A549 treated with Hydrocortisone at 1 μM for 4 hours (cell line): Measurements from ENCODE around the gene PLA2G6. TPM values are rescaled to one million over a fixed set of nuclear protein-coding genes. Genes with fewer than 3 reads are reported as not detected.

Experiments used
- total RNA-seq: library from RNA; stranded (reverse); fragments of 200-300 nt; extraction: Qiagen RNA extraction; gene quantifications from 5 replicates; pipeline ENCODE4 v1.2.3, GENCODE V29; 2022

Gene PLA2G6, protein sequence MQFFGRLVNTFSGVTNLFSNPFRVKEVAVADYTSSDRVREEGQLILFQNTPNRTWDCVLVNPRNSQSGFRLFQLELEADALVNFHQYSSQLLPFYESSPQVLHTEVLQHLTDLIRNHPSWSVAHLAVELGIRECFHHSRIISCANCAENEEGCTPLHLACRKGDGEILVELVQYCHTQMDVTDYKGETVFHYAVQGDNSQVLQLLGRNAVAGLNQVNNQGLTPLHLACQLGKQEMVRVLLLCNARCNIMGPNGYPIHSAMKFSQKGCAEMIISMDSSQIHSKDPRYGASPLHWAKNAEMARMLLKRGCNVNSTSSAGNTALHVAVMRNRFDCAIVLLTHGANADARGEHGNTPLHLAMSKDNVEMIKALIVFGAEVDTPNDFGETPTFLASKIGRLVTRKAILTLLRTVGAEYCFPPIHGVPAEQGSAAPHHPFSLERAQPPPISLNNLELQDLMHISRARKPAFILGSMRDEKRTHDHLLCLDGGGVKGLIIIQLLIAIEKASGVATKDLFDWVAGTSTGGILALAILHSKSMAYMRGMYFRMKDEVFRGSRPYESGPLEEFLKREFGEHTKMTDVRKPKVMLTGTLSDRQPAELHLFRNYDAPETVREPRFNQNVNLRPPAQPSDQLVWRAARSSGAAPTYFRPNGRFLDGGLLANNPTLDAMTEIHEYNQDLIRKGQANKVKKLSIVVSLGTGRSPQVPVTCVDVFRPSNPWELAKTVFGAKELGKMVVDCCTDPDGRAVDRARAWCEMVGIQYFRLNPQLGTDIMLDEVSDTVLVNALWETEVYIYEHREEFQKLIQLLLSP
- total RNA-seq, result 3.7 to 5.3 TPM (median 4.4 TPM) in 5 replicates

DNA sequence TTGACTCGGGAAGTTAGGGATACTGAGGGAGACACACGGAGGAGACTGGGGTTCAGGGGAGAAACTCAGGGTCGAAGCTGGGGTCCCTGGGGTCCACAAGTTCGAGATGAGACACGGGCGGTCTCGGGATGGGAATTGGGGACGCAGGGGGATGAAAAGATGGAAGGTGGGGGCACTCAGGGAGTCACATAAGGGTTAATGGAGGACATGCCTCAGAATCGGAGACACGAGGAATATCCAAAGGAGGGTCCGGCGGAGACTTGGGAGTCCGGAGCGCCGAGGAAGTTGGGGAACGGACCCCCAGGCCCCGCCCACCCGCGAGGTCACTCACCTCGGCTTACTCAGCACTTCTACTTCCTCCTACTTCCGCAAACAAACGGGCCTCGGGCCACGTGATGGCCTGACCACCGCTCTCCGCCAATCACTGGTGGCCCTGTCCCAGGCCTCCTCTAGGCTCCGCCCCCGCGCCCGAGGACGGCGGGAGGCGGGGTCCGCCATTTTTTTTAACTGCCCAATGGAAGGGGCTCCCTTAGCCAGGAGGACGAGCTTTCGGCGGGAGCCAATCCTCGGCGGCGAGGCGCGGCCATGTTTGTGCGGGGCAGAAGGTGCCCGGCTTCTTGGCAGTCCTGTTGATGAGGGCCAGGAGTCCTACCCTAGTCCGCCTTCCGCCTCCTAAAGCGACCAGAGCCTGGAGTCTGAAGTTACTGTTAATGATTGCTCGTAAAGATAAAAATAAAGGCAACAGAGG is at the start of gene PLA2G6:
Gene PLA2G6, minus strand, starts transcription at position 378 of the 748 bp plus-strand sequence. CDS start 12,404 bp downstream, outside the sequence.

DNA sequence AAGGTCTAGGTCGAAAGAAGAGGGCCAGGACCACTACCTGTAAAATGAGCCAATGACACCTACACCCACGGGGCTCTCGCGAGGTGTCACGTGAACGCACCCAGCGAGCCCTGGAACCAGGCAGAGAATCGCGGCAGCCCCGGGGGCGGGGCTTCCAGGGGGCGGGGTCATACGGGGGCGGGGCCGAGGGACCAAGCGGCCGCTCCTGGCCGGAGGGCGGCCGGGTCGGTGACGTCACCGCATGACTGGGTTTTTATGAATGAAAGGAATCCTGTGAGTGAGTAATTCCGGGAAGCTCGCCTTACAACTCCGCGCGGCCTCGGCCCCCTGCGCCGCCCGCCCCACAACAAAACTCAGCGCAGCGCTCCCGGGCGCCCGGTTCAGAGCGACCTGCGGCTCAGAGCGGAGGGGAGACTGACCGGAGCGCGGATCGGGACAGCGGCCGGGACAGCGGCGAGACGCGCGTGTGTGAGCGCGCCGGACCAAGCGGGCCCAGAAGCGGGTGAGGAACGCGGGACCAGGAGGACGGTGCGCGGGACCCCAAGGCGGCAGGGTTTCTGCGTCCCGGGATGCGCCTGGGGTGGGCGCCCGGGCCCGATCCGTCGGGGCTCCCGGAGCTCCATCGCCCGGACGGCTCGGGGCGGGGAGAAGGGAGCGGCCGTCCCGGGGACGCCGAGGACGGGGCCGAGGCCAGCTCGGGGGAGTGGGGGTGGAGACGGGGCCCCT is 20.2 kb upstream of the PLA2G6 start, which contains the start of gene MAFF:
Gene MAFF, plus strand, starts transcription at position 284 of the 726 bp plus-strand sequence. CDS start 11,860 bp downstream, outside the sequence.

DNA sequence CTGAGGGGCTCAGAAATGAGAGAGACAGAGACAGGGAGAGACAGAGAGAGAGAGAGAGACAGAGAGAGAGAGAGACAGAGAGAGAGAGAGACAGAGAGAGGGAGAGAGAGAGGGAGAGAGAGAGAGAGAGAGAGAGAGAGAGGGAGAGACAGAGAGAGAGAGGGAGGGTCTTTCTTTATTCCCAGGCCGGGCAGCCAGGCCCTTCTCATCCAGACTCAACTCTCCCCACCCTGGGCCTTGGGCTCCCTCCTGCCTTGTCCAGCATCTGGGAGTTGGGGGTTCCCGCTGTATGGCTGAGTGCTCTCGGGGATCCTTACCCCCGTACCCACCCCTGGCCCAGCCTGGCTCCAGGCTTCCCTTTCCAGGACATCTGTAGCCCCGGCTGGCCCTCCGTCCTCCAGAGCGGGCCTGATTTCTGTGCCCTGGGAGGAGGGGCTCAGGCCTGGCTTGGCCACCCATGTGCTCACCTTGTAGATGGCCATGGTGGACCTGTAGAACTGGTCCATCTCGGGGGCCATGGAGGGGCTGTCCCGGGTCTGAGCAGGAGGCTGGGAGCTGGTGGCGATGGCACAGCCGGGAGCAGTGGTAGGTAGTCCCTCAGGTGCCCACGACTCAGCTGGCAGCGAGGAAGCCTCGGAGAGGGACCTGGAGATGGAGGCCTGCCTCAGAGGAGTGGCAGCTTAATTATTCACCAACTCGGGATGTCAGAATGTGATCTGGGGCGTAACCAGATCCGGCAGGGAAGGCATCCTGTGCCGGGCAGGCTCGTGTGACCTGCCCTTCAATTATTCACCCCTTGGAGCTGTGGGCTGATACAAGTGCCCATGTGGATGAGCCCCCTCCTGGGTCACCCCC is 71.4 kb downstream of the PLA2G6 start, which contains the start of gene BAIAP2L2:
Gene BAIAP2L2, minus strand, starts transcription at position 677 of the 855 bp plus-strand sequence. Its CDS starts 159 bp downstream, at position 518.

DNA sequence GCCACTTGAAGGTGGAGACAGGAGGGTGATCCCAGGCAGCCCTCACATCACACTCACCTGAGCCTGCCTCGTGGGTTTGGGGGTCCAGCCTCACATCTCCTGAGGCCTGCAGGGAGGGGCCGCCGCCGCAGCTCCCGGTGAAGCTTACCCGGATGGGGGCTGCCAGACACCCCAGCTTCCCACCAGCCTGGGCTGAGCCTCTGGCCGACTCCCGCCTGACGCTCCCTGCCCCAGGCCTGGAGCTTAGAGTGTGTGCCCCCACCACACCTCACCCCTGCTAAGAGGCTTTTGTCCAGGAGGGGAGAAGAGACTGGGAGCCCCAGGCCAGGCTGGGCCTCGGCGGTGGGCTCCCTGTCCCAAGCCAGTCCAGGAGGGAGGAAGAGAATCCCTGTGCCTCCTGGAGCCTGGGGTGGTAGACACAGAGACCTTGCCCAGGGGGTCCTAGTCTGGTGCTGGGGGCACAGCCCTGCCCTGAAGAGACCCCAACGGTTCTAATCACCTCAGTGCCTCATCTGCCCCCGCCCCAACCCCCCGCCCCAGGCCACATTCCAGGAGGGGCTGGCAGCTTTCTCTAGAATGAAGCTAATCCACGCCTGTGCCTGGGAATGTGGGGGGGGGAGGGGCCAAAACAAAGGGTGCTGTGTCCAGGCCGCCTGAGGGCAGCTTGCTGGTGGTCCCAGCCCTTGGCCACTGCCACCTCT is 97.5 kb downstream of the PLA2G6 start, which contains the start of gene SLC16A8:
Gene SLC16A8, minus strand, starts transcription at position 254 of the 701 bp plus-strand sequence. CDS start 1,311 bp downstream, outside the sequence.

Other genes starting within 250 kb of the PLA2G6 start
- 0.21 to 0.37 TPM (median 0.28 TPM) in 5 replicates for gene C22orf23, start 228.2 kb downstream of the PLA2G6 start, total RNA-seq
- 105 to 148 TPM (median 134 TPM) in 5 replicates for gene POLR2F, start 228.1 kb downstream of the PLA2G6 start, total RNA-seq
- gene SOX10, start 197.3 kb downstream of the PLA2G6 start, total RNA-seq, result 0.10 TPM in 1 of 5 replicates, not detected in the others
- gene PICK1, start 124.4 kb downstream of the PLA2G6 start, total RNA-seq, result 10.4 to 14.3 TPM (median 11.2 TPM) in 5 replicates
- gene SLC16A8, start 97.6 kb downstream of the PLA2G6 start, total RNA-seq, result not detected in 5 replicates
- 5.3 to 8.0 TPM (median 7.2 TPM) in 5 replicates for gene BAIAP2L2, start 71.1 kb downstream of the PLA2G6 start, total RNA-seq
- gene MAFF, start 20.2 kb upstream of the PLA2G6 start, total RNA-seq, result 19.8 to 27.5 TPM (median 20.8 TPM) in 5 replicates
- gene TMEM184B, start 91.2 kb upstream of the PLA2G6 start, total RNA-seq, result 47.8 to 59.0 TPM (median 55.0 TPM) in 5 replicates
- 86.3 to 102 TPM (median 95.7 TPM) in 5 replicates for gene CSNK1E, start 135.6 kb upstream of the PLA2G6 start, total RNA-seq